Measurements from ENCODE around the gene PDPR.
"Not testable (repeated sequence)": the region's sequence is repeated elsewhere in the genome, so short reads cannot be mapped to it uniquely, and the experiment has no call there.

GRCh38 chr16:70118776-70119175, 4.6 kb downstream of the PDPR start:
- TF ChIP-seq, protein P1, sequence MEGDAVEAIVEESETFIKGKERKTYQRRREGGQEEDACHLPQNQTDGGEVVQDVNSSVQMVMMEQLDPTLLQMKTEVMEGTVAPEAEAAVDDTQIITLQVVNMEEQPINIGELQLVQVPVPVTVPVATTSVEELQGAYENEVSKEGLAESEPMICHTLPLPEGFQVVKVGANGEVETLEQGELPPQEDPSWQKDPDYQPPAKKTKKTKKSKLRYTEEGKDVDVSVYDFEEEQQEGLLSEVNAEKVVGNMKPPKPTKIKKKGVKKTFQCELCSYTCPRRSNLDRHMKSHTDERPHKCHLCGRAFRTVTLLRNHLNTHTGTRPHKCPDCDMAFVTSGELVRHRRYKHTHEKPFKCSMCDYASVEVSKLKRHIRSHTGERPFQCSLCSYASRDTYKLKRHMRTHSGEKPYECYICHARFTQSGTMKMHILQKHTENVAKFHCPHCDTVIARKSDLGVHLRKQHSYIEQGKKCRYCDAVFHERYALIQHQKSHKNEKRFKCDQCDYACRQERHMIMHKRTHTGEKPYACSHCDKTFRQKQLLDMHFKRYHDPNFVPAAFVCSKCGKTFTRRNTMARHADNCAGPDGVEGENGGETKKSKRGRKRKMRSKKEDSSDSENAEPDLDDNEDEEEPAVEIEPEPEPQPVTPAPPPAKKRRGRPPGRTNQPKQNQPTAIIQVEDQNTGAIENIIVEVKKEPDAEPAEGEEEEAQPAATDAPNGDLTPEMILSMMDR (IDR thresholded peaks at IDR 0.05 in 2 of 3, conservative IDR thresholded peaks at IDR 0.05 in 1 of 3; ENCODE audit: borderline replicate concordance in 1 of 3, insufficient read depth in 1 of 3, low read depth in 2 of 3, low read length in 2 of 3) = not testable (repeated sequence)
- TF ChIP-seq, protein P2, sequence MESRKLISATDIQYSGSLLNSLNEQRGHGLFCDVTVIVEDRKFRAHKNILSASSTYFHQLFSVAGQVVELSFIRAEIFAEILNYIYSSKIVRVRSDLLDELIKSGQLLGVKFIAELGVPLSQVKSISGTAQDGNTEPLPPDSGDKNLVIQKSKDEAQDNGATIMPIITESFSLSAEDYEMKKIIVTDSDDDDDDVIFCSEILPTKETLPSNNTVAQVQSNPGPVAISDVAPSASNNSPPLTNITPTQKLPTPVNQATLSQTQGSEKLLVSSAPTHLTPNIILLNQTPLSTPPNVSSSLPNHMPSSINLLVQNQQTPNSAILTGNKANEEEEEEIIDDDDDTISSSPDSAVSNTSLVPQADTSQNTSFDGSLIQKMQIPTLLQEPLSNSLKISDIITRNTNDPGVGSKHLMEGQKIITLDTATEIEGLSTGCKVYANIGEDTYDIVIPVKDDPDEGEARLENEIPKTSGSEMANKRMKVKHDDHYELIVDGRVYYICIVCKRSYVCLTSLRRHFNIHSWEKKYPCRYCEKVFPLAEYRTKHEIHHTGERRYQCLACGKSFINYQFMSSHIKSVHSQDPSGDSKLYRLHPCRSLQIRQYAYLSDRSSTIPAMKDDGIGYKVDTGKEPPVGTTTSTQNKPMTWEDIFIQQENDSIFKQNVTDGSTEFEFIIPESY (IDR thresholded peaks at IDR 0.05; ENCODE audit: extremely low read depth, insufficient replicate concordance, low read length) = not testable (repeated sequence)
- TF ChIP-seq YY1 (IDR thresholded peaks at IDR 0.05; ENCODE audit: extremely low read depth, insufficient replicate concordance, low read depth, low read length); EZH2 (IDR thresholded peaks at IDR 0.05): not testable (repeated sequence)

Data from HCT116 (cell line).